HepG2 (cell line): ENCODE results near the gene ISLR2.

ENCODE experiments used
- EHMT2 ChIP-seq: fragments of 200-600 bp; sonication (generic); IDR thresholded peaks from 2 replicates; pipeline ENCODE4 v1.7.0; 2017; ENCODE audit warnings: antibody characterized with exemption, low read depth, low read length, borderline replicate concordance
- EZH2 ChIP-seq: conservative IDR thresholded peaks from 2 replicates; pipeline ENCODE4 v1.6.1; 2012; ENCODE audit warnings: mild to moderate bottlenecking, low read depth, low read length, moderate library complexity
- TBP ChIP-seq: sonication (generic); formaldehyde crosslinking; IDR thresholded peaks from 2 replicates; pipeline ENCODE4 v1.5.0; 2020; ENCODE audit warnings: missing genetic modification reagents
- TP53 ChIP-seq: sonication (generic); formaldehyde crosslinking; conservative IDR thresholded peaks from 2 replicates; pipeline ENCODE4 v1.4.0; 2020; ENCODE audit warnings: missing genetic modification reagents
- UBTF ChIP-seq: sonication (generic); formaldehyde crosslinking; IDR thresholded peaks from 2 replicates; pipeline ENCODE4 v1.4.0; 2020; ENCODE audit warnings: mild to moderate bottlenecking, missing genetic modification reagents
- ZNF407 ChIP-seq: sonication (generic); formaldehyde crosslinking; IDR thresholded peaks from one replicate; pipeline ENCODE4 v1.5.1; 2020; ENCODE audit warnings: mild to moderate bottlenecking, missing genetic modification reagents; ENCODE audit errors: not compliant biosample characterization
- ZNF530 ChIP-seq: sonication (generic); formaldehyde crosslinking; IDR thresholded peaks from 2 replicates; pipeline ENCODE4 v1.5.0; 2020; ENCODE audit warnings: low read depth, mild to moderate bottlenecking, missing genetic modification reagents
- ZNF740 ChIP-seq: sonication (generic); formaldehyde crosslinking; IDR thresholded peaks from 2 replicates; pipeline ENCODE4 v1.4.0; 2020; ENCODE audit warnings: missing genetic modification reagents
- TF ChIP-seq, protein P1 (sequence below): sonication (generic); formaldehyde crosslinking; IDR thresholded peaks from 2 replicates; pipeline ENCODE4 v1.5.0; 2020; ENCODE audit warnings: mild to moderate bottlenecking, missing genetic modification reagents, moderate library complexity
- TF ChIP-seq, protein P2 (sequence below): sonication (generic); formaldehyde crosslinking; IDR thresholded peaks from 2 replicates; pipeline ENCODE4 v1.8.0; 2022; ENCODE audit warnings: missing genetic modification reagents, mild to moderate bottlenecking, borderline replicate concordance

- no peak for TF ChIP-seq EZH2
- TF ChIP-seq ZNF407 (CRISPR knock-in tag), result no peak
- no peak for TF ChIP-seq ZNF740 (CRISPR knock-in tag)
- TF ChIP-seq ZNF530 (CRISPR knock-in tag), result no peak
- no peak for TF ChIP-seq EHMT2
- TF ChIP-seq UBTF (CRISPR knock-in tag), result no peak
- TF ChIP-seq, protein P1, sequence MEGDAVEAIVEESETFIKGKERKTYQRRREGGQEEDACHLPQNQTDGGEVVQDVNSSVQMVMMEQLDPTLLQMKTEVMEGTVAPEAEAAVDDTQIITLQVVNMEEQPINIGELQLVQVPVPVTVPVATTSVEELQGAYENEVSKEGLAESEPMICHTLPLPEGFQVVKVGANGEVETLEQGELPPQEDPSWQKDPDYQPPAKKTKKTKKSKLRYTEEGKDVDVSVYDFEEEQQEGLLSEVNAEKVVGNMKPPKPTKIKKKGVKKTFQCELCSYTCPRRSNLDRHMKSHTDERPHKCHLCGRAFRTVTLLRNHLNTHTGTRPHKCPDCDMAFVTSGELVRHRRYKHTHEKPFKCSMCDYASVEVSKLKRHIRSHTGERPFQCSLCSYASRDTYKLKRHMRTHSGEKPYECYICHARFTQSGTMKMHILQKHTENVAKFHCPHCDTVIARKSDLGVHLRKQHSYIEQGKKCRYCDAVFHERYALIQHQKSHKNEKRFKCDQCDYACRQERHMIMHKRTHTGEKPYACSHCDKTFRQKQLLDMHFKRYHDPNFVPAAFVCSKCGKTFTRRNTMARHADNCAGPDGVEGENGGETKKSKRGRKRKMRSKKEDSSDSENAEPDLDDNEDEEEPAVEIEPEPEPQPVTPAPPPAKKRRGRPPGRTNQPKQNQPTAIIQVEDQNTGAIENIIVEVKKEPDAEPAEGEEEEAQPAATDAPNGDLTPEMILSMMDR (CRISPR knock-in tag), result no peak
- no peak for TF ChIP-seq TBP (CRISPR knock-in tag)
- TF ChIP-seq, protein P2, sequence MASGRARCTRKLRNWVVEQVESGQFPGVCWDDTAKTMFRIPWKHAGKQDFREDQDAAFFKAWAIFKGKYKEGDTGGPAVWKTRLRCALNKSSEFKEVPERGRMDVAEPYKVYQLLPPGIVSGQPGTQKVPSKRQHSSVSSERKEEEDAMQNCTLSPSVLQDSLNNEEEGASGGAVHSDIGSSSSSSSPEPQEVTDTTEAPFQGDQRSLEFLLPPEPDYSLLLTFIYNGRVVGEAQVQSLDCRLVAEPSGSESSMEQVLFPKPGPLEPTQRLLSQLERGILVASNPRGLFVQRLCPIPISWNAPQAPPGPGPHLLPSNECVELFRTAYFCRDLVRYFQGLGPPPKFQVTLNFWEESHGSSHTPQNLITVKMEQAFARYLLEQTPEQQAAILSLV (CRISPR knock-in tag), result no peak
- no peak for TF ChIP-seq TP53
Observed at GRCh38 chr15:74136540-74136813, 6.1 kb downstream of the ISLR2 start.
